Measurements from ENCODE around the gene HOXD12. TPM values are rescaled to one million over a fixed set of nuclear protein-coding genes. Genes with fewer than 3 reads are reported as not detected.

The HOXD12 gene
- total RNA-seq, 1 experiment from 2014 or later = not detected

- CTCF ChIA-PET = no interaction called here
- Mint-ChIP-seq H3K4me3 (ENCODE audit: low read depth, unreplicated experiment) (no peak overlapping the region), H3K36me3 (ENCODE audit: insufficient read depth, unreplicated experiment) (no peaks in the 10 kb centered on the region), H3K27me3 (ENCODE audit: unreplicated experiment) (peaks cover 14% of the 10 kb centered on the region), H3K27ac (ENCODE audit: unreplicated experiment) (no peak overlapping the region), H3K9me3 (ENCODE audit: low read depth, unreplicated experiment) (no peaks in the 10 kb centered on the region), H3K4me1 (ENCODE audit: low read depth, unreplicated experiment) (no peaks in the 10 kb centered on the region)
- DNase-seq = no peak
- intact Hi-C loops (cut with micrococcal nuclease; ENCODE audit: unreplicated experiment) = no loop called here
- TF ChIP-seq, protein P1, sequence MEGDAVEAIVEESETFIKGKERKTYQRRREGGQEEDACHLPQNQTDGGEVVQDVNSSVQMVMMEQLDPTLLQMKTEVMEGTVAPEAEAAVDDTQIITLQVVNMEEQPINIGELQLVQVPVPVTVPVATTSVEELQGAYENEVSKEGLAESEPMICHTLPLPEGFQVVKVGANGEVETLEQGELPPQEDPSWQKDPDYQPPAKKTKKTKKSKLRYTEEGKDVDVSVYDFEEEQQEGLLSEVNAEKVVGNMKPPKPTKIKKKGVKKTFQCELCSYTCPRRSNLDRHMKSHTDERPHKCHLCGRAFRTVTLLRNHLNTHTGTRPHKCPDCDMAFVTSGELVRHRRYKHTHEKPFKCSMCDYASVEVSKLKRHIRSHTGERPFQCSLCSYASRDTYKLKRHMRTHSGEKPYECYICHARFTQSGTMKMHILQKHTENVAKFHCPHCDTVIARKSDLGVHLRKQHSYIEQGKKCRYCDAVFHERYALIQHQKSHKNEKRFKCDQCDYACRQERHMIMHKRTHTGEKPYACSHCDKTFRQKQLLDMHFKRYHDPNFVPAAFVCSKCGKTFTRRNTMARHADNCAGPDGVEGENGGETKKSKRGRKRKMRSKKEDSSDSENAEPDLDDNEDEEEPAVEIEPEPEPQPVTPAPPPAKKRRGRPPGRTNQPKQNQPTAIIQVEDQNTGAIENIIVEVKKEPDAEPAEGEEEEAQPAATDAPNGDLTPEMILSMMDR (IDR thresholded peaks at IDR 0.05; ENCODE audit: unreplicated experiment) = no peak
- no TSS peak for BruUV-seq (replicated peaks)
Observed at GRCh38 chr2:176147800-176148496, 48.4 kb downstream of the HOXD12 start.

GRCh38 chr2:176148751-176149421 lies 49.3 kb downstream of the HOXD12 start:
- H3K27ac Mint-ChIP-seq (ENCODE audit: unreplicated experiment) = no peak overlapping the region
- CTCF ChIA-PET = no interaction called here
- intact Hi-C loops (cut with micrococcal nuclease; ENCODE audit: unreplicated experiment) = no loop called here
- H3K27me3 Mint-ChIP-seq (ENCODE audit: unreplicated experiment) = peaks cover 14% of the 10 kb centered on the region
- no peaks in the 10 kb centered on the region for H3K9me3 Mint-ChIP-seq (ENCODE audit: low read depth, unreplicated experiment)
- no peak for DNase-seq
- no TSS peak for BruUV-seq (replicated peaks)
- no peaks in the 10 kb centered on the region for H3K36me3 Mint-ChIP-seq (ENCODE audit: insufficient read depth, unreplicated experiment)
- H3K4me3 Mint-ChIP-seq (ENCODE audit: low read depth, unreplicated experiment) = no peak overlapping the region
- no peaks in the 10 kb centered on the region for H3K4me1 Mint-ChIP-seq (ENCODE audit: low read depth, unreplicated experiment)
- TF ChIP-seq, protein P1 (IDR thresholded peaks at IDR 0.05; ENCODE audit: unreplicated experiment) = no peak

- TF ChIP-seq, protein P1 (IDR thresholded peaks at IDR 0.05; ENCODE audit: unreplicated experiment) = no peak
- H3K27ac Mint-ChIP-seq (ENCODE audit: unreplicated experiment) = no peak overlapping the region
- BruUV-seq (replicated peaks) = no TSS peak
- no peak overlapping the region for H3K4me3 Mint-ChIP-seq (ENCODE audit: low read depth, unreplicated experiment)
- DNase-seq = no peak
- no peaks in the 10 kb centered on the region for H3K4me1 Mint-ChIP-seq (ENCODE audit: low read depth, unreplicated experiment)
- H3K27me3 Mint-ChIP-seq (ENCODE audit: unreplicated experiment) = peaks cover 17% of the 10 kb centered on the region
- no peaks in the 10 kb centered on the region for H3K9me3 Mint-ChIP-seq (ENCODE audit: low read depth, unreplicated experiment)
- CTCF ChIA-PET = no interaction called here
- H3K36me3 Mint-ChIP-seq (ENCODE audit: insufficient read depth, unreplicated experiment) = no peaks in the 10 kb centered on the region
- intact Hi-C loops (cut with micrococcal nuclease; ENCODE audit: unreplicated experiment) = no loop called here
Observed at GRCh38 chr2:176149481-176149938, 49.9 kb downstream of the HOXD12 start.

DNA sequence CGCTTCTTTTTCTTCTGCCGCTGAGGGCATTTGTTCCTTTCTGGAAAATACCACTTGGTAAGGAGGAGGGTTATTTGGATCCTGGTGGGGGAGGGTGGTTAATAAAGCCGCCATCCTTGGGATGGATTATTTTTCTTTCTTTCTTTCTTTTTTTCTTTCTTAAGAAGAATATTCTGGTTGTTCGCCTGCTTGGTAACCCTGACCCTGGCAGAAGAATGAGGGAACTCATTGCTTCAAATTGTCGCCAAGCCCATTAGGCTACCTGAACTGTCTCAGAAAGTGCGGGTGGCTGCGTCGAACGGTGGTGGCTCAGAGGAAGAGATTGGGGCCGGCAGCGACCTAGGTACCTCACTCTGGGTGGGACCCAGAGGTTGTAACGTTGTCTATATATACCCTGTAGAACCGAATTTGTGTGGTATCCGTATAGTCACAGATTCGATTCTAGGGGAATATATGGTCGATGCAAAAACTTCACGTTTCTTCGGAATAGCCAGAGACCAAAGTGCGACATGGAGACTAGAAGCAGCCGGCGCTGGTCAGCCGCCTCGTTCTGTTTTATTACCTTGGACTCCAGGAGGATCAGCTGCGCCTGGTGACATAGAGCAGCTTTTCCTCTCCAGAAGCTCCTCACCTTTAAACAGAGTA lies 50.5 kb downstream of the HOXD12 start:
- peaks cover 23% of the 10 kb centered on the region for H3K27me3 Mint-ChIP-seq (ENCODE audit: unreplicated experiment)
- DNase-seq = no peak
- H3K9me3 Mint-ChIP-seq (ENCODE audit: low read depth, unreplicated experiment) = no peaks in the 10 kb centered on the region
- no TSS peak for BruUV-seq (replicated peaks)
- TF ChIP-seq, protein P1 (IDR thresholded peaks at IDR 0.05; ENCODE audit: unreplicated experiment) = no peak
- CTCF ChIA-PET = no interaction called here
- no peaks in the 10 kb centered on the region for H3K4me1 Mint-ChIP-seq (ENCODE audit: low read depth, unreplicated experiment)
- H3K36me3 Mint-ChIP-seq (ENCODE audit: insufficient read depth, unreplicated experiment) = no peaks in the 10 kb centered on the region
- no peak overlapping the region for H3K4me3 Mint-ChIP-seq (ENCODE audit: low read depth, unreplicated experiment)
- H3K27ac Mint-ChIP-seq (ENCODE audit: unreplicated experiment) = no peak overlapping the region
- intact Hi-C loops (cut with micrococcal nuclease; ENCODE audit: unreplicated experiment) = no loop called here
